ENCODE data around the gene DRICH1. TPM values are rescaled to one million over a fixed set of nuclear protein-coding genes. Genes with fewer than 3 reads are reported as not detected.
"Not testable (repeated sequence)": the region's sequence is repeated elsewhere in the genome, so short reads cannot be mapped to it uniquely, and the experiment has no call there.

Gene DRICH1
- total RNA-seq (2014; rRNA removed; shearing (Covaris generic)), result not detected in 2 replicates

- DNase-seq (ENCODE audit: low read depth), result no peak
These were observed at the start of gene DRICH1 for GRCh38 chr22:23632178-23632577. TSS of gene DRICH1 (minus strand) at chr22:23632321. CDS start at chr22:23632023, 298 bp downstream.

- DNase-seq (ENCODE audit: low read depth), result no peak
These were observed 49.1 kb upstream of the DRICH1 start for GRCh38 chr22:23681026-23681809.

GRCh38 chr22:23678133-23678532 lies 46.0 kb upstream of the DRICH1 start:
- DNase-seq (ENCODE audit: low read depth), result no peak

- no peak for DNase-seq (ENCODE audit: low read depth)
These were observed 45.5 kb upstream of the DRICH1 start for GRCh38 chr22:23677701-23677995.

GRCh38 chr22:23676841-23677700 lies 45.0 kb upstream of the DRICH1 start:
- DNase-seq (ENCODE audit: low read depth), result not testable (repeated sequence)

- peak; percentile 6 for DNase-seq (ENCODE audit: low read depth)
These were observed 43.6 kb upstream of the DRICH1 start for GRCh38 chr22:23675502-23676415.

- DNase-seq (ENCODE audit: low read depth), result not testable (repeated sequence)
These were observed 42.9 kb upstream of the DRICH1 start for GRCh38 chr22:23674886-23675501.

GRCh38 chr22:23673826-23674690 lies 41.9 kb upstream of the DRICH1 start:
- no peak for DNase-seq (ENCODE audit: low read depth)

GRCh38 chr22:23673050-23673620 lies 41.0 kb upstream of the DRICH1 start:
- DNase-seq (ENCODE audit: low read depth), result no peak

GRCh38 chr22:23672307-23673049 lies 40.4 kb upstream of the DRICH1 start:
- not testable (repeated sequence) for DNase-seq (ENCODE audit: low read depth)

- not testable (repeated sequence) for DNase-seq (ENCODE audit: low read depth)
These were observed 39.3 kb upstream of the DRICH1 start for GRCh38 chr22:23671387-23671786.

GRCh38 chr22:23670378-23671295 lies 38.5 kb upstream of the DRICH1 start:
- DNase-seq (ENCODE audit: low read depth), result no peak

GRCh38 chr22:23660381-23660780 lies 28.3 kb upstream of the DRICH1 start:
- DNase-seq (ENCODE audit: low read depth), result not testable (repeated sequence)

- DNase-seq (ENCODE audit: low read depth), result no peak
These were observed 25.6 kb upstream of the DRICH1 start for GRCh38 chr22:23657727-23658126.

GRCh38 chr22:23655891-23656475 lies 23.9 kb upstream of the DRICH1 start:
- DNase-seq (ENCODE audit: low read depth), result no peak

- no peak for DNase-seq (ENCODE audit: low read depth)
These were observed 20.6 kb upstream of the DRICH1 start for GRCh38 chr22:23652711-23653110.

- DNase-seq (ENCODE audit: low read depth), result no peak
These were observed 20.2 kb upstream of the DRICH1 start for GRCh38 chr22:23652286-23652685.

- no peak for DNase-seq (ENCODE audit: low read depth)
These were observed 19.6 kb upstream of the DRICH1 start for GRCh38 chr22:23651676-23652075.
